ENCODE measurements around the gene PTPRM. TPM values are rescaled to one million over a fixed set of nuclear protein-coding genes. Genes with fewer than 3 reads are reported as not detected.

Gene PTPRM
- total RNA-seq, 1 experiment from 2014 or later = 6.2 TPM

DNA sequence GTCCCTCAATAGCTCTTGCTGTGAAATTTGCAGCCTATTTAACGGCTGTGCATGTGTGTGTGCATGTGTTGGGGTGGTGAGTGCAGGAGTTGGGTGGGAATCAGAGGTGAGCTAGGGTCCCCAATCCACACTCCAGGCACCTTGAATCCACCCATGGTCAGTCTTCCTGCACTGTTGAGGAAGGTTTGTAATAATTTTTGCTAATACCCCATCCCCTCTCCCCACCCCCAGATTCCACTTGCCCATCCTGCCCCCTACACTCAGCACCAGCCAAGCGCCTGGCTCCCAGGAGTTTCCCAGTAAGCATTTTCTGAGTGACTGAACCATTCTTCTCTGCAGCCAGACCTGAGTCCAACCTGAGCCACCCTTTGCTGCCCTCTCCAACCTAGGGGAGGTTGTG is 833.7 kb downstream of the PTPRM start:
- Histone ChIP-seq H3T11ph (ENCODE audit: low read length) (no peak overlapping the region), H3K27me3 (ENCODE audit: insufficient read depth, low read length) (no peaks in the 10 kb centered on the region), H2BK12ac (ENCODE audit: insufficient read length, low read depth, low read length) (no peak overlapping the region), H3K9me3 (ENCODE audit: control insufficient read depth, low read depth, low read length) (no peaks in the 10 kb centered on the region), H3K27ac (ENCODE audit: insufficient read length, low read depth, low read length) (no peak overlapping the region), H4K91ac (ENCODE audit: insufficient read length, low read depth, low read length) (no peak overlapping the region), H3K4ac (ENCODE audit: low read depth, low read length) (no peak overlapping the region), H3K79me2 (ENCODE audit: insufficient read depth, low read length) (no peaks in the 10 kb centered on the region), H3K9ac (ENCODE audit: extremely low read depth, insufficient read length, low read length) (no peak overlapping the region), H3K4me1 (ENCODE audit: insufficient read depth, low read length) (peaks cover 3% of the 10 kb centered on the region; the same call in 1 of the 2 replicates), H3K18ac (ENCODE audit: insufficient read length, low read depth, low read length) (no peak overlapping the region), H3K23ac (ENCODE audit: insufficient read length, low read depth, low read length) (no peak overlapping the region), H3K56ac (ENCODE audit: insufficient read length, low read depth, low read length) (no peak overlapping the region), H2BK120ac (ENCODE audit: low read depth, low read length, poor library complexity, severe bottlenecking) (no peak overlapping the region), H3K14ac (ENCODE audit: insufficient read depth, low read length) (no peak overlapping the region), H2BK5ac (ENCODE audit: insufficient read length, low read length) (no peak overlapping the region), H3K79me1 (ENCODE audit: insufficient read depth, low read depth, low read length, poor library complexity, severe bottlenecking) (no peaks in the 10 kb centered on the region), H3K4me2 (ENCODE audit: insufficient read depth, insufficient read length, low read length) (no peak overlapping the region), H2AK5ac (ENCODE audit: insufficient read length, low read length) (no peak overlapping the region), H2BK20ac (ENCODE audit: low read depth, low read length, poor library complexity, severe bottlenecking) (no peak overlapping the region), H2AFZ (ENCODE audit: low read length) (no peak overlapping the region), H4K8ac (replicated peaks; ENCODE audit: insufficient read length, low read depth, low read length) (no peak overlapping the region), H4K20me1 (ENCODE audit: control insufficient read depth, insufficient read depth, insufficient read length) (no peaks in the 10 kb centered on the region), H3K23me2 (ENCODE audit: insufficient read length, low read depth, low read length, poor library complexity, severe bottlenecking) (no peaks in the 10 kb centered on the region), H4K5ac (ENCODE audit: insufficient read length, low read depth, low read length) (no peak overlapping the region), H2BK15ac (ENCODE audit: low read depth, low read length) (no peak overlapping the region)
- no CpG with 5 or more reads among the region's 2 CpGs for WGBS (ENCODE audit: extremely low coverage, insufficient read length, low lambda C conversion rate)
- TF ChIP-seq, protein P1, sequence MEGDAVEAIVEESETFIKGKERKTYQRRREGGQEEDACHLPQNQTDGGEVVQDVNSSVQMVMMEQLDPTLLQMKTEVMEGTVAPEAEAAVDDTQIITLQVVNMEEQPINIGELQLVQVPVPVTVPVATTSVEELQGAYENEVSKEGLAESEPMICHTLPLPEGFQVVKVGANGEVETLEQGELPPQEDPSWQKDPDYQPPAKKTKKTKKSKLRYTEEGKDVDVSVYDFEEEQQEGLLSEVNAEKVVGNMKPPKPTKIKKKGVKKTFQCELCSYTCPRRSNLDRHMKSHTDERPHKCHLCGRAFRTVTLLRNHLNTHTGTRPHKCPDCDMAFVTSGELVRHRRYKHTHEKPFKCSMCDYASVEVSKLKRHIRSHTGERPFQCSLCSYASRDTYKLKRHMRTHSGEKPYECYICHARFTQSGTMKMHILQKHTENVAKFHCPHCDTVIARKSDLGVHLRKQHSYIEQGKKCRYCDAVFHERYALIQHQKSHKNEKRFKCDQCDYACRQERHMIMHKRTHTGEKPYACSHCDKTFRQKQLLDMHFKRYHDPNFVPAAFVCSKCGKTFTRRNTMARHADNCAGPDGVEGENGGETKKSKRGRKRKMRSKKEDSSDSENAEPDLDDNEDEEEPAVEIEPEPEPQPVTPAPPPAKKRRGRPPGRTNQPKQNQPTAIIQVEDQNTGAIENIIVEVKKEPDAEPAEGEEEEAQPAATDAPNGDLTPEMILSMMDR (conservative IDR thresholded peaks at IDR 0.05) = no peak
- Mint-ChIP-seq H3K4me1 (peaks cover 14 to 21% of the 10 kb centered on the region in 2 experiments), H3K36me3 (ENCODE audit: insufficient read depth in 1 of 3, low read depth in 3 of 3) (no peaks in the 10 kb centered on the region), H3K9me3 (no peaks in the 10 kb centered on the region), H3K27ac (peak overlapping the region in 1 of 3 experiments; percentile 27; a peak in 1 of 7 replicates), H3K4me3 (no peak overlapping the region), H3K27me3 (ENCODE audit: low read depth) (no peaks in the 10 kb centered on the region)
- DNase-seq = no peak
